Daoy (cell line): ENCODE data around the gene NFATC3. TPM values are rescaled to one million over a fixed set of nuclear protein-coding genes. Genes with fewer than 3 reads are reported as not detected.
"Not testable (repeated sequence)": the region's sequence is repeated elsewhere in the genome, so short reads cannot be mapped to it uniquely, and the experiment has no call there.

Experiments used
- DNase-seq: peaks from one replicate; pipeline ENCODE4 v3.0.0-alpha.2; 2015; ENCODE audit warnings: low read depth
- total RNA-seq: library from RNA; depleted of rRNA; stranded (reverse); fragments of >200 nt; shearing (Covaris generic); gene quantifications from 2 replicates; pipeline ENCODE4 v1.2.3, GENCODE V29; 2014

The NFATC3 gene
- total RNA-seq, 1 experiment from 2014 or later: 12.1 TPM

DNA sequence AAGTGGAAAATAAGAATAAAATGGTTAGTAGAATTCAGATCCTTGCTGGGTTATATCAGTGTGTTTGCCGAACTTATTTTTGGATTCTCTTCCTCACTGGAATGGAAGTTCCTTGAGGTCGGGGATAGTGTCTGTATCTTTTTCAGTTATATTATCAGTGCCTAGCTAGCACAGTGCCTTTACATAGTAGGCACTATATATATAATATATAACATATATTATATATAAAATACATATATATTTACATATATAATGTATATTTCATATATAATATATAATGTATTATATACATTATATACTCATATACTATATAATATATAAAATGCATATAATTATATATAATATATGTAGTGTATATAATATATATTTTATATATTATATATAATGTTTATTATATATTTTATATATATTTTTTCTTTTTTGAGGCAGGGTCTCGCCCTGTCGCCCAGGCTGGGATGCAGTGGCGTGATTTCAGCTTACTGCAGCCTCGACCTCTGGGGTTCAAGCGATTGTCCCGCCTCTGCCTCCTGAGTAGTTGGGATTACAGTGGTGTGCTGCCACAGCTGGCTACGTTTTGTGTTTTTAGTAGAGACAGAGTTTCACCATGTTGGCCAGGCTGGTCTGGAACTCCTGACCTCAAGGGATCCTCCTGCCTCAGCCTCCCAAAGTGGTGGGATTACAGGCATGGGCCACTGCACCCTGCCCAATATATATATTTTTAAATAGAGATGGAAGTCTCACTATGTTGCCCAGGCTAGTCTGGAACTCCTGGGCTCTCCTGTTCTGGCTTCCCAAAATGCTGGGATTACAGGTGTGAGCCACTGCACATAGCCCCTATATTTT, 3.2 kb downstream of the NFATC3 start:
- DNase-seq: no peak

DNA sequence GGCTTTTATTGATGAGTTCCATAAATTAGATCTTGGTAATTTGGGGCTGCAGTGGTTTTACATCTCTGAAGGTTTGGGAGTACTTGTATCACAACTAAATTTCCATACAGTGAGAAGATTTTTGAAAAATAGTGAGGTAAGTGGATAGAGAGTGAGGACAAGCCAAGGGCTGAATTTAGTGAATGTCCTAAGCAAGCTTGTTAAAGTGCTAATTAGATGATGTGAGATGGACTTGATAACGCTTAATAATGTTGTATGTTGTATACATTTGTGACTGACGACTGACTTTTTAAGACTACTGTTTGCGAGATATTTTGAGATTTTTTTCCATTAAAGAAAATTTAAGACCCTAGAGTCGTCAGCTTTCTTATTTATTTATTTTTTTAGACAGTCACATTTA, 3.9 kb downstream of the NFATC3 start:
- no peak for DNase-seq

DNA sequence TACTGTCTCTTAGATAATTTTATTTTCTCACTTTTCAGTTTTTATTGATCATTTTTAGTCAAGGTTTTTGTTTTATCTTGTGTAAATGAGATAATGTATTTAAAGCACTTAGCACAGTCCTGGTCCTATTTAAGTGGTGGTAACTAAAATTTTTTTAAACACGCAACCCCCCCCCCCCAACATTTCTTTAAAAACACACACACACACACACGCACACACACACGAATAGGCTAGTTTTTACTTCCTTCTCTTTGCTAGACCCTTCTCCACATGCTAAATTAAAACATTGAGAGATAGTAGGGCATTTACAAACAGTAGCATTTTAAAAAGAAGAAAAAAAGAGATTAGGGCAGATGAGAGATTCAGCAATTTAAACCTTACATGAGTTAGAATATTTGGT, 5.0 kb downstream of the NFATC3 start:
- no peak for DNase-seq

DNA sequence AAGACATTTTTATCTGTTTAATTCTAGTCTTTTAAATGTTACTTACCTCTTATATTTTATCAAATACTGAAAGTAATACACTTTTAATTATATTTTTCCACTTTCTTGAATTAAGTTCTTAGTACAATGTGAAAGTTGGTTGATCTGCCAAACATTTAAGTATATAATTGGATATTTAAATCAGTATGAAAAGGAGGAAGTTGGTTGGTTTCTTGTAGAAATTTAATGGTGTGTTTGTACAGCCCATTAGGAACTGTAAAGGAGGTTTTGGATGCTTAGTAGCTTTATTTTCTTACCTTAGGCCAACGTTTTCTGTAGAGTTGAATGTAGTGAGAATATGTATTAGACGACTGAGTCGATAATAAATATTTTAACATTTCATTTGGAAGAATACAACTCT, 5.4 kb downstream of the NFATC3 start:
- no peak for DNase-seq

DNA sequence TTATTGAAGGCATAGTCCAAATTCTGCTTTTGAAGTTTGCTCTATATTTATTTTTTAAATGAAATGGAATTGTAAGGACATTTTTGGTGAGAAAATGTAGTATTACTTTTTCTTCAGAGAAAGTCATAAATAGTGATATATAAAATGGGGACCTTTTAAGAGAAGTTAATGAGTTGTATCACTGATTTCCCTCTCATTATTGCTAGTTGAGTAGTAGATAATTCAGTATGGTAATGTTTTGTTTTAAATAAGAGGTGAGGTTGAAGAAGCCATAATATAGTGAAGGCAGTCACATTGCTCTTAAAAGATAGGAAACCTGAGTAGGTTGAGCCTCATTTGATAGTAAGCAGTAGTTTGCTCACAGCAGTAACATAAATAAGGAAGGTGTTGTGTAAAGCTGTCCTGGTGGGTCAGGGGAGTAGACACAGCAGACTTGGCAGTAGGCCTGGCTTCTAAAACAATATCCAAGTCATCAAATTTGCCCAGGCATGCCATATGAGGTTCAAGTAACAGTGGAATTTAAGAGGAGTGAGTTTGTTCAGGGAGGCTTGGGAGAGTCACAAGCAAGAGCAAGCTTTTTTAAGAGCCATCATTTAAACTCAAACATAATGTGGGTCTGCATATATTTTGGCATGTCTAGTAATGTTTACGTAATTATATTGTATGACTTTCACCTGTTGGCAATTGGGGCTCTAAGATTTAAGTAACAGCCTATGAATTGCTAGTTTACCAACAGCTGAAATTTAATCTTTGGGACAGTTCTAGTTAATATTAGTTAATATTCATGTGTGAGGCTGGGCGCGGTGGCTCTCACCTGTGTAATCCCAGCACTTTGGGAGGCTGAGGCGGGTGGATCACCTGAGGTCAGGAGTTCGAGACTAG, 6.5 kb downstream of the NFATC3 start:
- no peak for DNase-seq

DNA sequence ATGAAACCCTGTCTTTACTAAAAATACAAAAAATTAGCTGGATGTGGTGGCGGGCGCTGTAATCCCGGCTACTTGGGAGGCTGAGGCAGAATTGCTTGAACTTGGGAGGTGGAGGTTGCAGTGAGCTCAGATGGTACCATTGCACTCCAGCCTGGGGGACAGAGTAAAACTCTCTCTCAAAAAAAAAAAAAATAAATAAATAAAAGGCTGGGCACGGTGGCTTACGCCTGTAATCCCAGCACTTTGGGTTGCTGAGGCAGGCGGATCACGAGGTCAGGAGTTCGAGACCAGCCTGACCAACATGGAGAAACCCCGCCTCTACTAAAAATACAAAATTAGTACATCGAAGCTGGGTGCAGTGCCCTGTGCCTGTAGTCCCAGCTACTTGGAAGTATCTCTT, 7.1 kb downstream of the NFATC3 start:
- DNase-seq: not testable (repeated sequence)

DNA sequence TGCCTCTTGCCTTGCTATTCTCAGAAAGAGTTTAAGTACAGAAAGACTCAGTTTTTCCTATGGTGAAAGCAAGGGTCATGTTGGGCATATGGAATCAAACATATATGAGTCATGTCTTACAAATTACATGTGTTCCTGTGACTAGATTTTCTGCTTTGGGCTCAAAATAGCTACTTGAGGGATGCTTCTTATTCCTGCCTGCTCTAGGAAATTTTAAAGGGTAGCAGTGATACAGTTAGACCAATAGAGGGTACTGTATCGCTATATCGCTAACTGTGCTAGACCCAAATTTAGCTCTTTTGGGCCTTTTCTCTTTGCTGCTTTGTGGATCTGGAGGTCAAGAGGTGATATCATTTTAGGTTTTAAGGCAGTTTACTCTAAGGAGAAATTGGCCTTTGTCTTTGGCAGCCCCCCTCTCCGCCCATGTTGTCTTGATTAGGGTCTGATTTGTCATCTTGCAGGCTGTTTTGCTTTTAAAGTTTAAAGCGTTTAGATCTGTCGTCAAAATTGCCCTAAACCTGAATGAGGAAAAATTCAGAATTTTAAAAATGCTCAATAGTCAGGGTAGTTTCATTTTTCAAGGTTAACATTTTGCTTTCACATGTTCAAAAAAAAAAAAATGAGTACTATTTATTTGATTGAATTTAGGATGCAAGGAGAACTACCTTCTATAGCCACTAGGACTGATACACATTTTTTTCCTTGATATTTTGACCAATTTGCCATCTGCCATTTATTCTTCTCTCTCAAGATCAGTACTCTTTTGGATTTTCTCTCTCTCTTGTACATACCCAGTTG, 8.8 kb downstream of the NFATC3 start:
- no peak for DNase-seq

DNA sequence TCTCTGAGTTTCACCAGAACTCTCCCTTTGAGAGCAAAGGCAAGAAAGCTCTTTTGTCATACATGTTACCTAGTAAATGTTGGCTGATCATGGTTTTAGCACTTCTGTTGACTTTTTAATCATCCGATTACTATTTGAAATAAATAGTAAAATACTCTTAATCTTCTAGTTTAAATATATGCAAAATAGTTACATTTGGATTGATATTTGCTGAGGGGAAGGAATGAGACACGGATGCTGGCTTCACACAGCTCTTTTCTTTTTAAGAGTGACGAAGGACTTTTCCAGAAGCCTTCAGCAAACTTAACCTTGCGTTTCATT, 9.4 kb downstream of the NFATC3 start:
- no peak for DNase-seq

DNA sequence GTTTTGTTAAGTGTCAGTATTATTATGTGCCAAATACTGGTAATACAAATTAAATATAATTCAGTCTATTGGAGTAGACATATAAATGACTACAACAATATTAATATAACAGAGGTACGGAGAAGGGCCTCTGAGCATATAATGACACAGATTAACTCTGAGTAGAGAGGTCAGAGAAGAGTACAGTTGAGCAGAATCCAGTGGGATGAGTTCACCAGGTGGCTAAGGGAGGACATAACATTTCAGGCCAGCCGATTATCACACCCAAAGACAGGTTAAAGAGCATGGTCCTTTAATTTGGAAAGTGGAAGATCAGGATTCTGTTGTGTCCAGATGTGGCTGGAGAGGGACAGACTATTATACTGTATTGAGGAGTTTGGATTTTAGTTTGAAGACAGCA, 11.3 kb downstream of the NFATC3 start:
- no peak for DNase-seq

DNA sequence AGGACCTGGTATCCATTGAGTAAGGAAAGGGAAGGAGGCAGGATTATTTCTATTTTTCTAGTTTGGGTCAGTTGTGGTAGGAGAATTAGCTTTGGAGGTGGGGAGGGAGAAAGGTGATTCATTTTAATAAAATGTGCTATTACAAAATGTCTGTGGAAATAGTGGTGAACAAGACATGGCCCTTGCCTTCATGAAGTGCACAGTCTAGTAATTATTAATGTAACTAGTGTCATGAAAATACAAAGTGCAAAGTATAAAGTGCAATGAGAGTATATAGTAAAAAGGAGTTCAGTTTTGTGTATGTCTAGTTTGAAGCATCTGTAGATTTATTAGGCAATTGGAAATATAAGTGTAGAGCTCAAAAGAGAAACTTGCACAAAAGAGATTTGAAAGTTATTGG, 11.9 kb downstream of the NFATC3 start:
- no peak for DNase-seq

DNA sequence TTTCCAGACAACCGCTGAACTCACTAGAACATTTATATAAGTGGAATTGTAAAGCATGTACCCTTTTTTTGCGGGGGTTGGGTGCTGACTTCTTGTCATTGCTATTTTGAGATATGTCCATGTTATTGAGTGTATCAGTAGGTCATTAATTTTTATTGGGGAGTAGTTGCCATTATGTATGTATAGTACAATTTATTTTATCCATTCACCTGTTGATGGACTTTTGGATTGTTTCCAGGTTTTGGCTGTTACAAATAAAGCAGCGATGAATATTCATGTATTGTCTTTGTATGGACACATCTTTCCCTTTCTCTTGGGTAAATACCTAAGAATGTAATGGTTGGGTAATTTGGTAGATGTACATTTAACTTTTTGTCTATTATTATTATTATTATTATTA, 12.7 kb downstream of the NFATC3 start:
- no peak for DNase-seq

DNA sequence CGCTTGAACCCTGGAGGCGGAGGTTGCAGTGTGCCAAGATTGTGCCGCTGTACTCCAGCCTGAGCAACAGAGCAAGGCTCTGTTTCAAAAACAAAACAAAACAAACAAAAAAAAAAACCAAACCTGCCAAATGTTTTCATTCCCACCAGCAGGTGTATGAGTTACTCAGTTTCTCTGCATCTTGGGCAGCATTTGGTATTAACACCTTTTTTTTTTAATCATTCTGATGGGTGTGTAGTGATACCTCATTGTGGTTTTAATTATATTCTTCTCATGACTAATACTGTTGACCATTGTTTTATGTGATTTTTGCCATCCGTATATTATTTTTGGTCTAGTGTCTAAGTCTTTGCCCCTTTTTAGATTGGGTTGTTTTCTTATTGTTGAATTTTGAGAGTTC, 15.3 kb downstream of the NFATC3 start:
- no peak for DNase-seq

DNA sequence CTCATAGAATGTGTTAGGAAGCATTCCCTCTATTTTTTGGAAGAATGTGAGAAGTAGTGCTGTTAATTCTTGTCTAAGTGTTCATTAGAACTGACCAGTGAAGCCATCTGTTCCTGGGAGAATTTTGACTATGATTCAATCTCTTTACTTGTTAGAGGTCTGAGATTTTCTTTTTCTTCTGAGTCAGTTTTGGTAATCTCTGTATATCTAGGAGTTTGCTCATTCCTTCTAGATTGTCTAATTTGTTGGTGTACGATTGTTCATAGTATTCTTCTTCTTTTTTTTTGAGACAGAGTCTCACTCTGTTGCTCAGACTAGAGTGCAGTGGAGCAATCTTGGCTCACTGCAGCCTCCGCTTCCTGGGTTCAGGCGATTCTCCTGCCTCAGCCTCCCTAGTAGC, 20.4 kb downstream of the NFATC3 start:
- DNase-seq: no peak

DNA sequence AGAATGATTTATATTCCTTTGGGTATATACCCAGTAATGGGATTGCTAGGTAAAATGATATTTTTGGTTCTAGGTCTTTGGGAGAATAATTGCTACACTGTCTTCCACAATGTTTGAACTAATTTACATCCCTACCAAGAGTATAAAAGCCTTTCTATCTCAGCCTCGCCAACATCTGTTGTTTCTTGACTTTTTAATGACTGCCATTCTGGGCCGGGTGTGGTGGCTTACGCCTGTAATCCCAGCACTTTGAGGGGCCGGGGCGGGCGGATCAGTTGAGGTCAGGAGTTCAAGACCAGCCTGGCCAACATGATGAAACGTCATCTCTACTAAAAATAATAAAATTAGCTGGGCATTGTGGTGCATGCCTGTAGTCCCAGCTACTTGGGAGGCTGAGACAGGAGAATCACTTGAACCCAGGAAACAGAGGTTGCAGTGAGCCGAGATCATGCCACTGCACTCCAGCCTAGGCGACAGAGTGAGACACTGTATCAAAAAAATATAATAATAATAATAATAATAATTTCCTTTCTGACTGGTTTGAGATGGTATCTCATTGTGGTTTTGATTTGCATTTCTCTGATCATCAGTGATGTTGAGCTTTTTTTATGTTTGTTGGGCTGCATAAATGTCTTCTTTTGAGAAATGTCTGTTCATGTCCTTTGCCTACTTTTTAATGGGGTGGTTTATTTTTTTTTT, 22.2 kb downstream of the NFATC3 start:
- not testable (repeated sequence) for DNase-seq

DNA sequence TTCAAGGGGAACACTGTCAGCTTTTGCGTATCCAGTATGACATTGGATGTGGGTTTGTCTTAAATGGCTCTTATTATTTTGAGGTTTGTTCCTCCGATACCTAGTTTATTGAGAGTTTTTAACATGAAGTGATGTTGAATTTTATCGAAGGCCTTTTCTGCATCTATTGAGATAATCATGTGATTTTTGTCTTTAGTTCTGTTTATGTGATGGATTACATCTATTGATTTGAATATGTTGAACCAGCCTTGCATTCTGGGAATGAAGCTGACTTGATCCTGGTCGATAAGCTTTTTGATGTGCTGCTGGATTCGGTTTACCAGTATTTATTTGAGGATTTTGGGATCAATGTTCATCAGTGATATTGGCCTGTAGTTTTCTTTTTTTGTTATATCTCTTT, 24.0 kb downstream of the NFATC3 start:
- not testable (repeated sequence) for DNase-seq

DNA sequence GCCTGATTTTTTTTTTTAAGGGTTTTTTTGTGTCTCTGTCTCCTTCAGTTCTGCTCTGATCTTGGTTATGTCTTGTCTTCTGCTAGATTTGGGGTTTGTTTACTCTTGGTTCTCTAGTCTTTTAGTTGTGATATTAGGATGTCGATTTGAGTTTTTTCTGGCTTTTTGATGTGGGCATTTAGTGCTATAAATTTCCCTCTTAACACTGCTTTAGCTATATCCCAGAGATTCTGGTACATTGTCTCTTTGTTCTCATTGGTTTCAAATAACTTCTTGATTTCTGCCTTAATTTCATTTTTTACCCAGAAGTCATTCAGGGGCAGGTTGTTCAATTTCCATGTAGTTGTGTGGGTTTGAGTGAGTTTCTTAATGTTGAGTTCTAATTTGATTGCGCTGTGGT, 25.4 kb downstream of the NFATC3 start:
- not testable (repeated sequence) for DNase-seq

DNA sequence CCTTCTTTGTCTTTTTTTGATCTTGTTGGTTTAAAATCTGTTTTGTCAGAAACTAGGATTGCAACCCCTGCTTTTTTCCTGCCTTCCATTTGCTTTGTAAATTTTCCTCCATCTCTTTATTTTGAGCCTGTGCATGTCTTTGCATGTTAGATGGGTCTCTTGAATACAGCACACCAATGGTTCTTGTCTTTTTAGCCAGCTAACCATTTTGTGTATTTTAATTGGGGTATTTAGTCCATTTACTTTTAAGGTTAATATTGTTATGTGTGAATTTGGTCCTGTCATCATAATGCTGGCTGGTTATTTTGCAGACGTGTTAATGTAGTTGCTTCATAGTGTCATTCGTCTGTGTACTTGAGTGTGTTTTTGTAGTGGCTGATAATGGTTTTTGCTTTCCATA, 26.2 kb downstream of the NFATC3 start:
- no peak for DNase-seq

DNA sequence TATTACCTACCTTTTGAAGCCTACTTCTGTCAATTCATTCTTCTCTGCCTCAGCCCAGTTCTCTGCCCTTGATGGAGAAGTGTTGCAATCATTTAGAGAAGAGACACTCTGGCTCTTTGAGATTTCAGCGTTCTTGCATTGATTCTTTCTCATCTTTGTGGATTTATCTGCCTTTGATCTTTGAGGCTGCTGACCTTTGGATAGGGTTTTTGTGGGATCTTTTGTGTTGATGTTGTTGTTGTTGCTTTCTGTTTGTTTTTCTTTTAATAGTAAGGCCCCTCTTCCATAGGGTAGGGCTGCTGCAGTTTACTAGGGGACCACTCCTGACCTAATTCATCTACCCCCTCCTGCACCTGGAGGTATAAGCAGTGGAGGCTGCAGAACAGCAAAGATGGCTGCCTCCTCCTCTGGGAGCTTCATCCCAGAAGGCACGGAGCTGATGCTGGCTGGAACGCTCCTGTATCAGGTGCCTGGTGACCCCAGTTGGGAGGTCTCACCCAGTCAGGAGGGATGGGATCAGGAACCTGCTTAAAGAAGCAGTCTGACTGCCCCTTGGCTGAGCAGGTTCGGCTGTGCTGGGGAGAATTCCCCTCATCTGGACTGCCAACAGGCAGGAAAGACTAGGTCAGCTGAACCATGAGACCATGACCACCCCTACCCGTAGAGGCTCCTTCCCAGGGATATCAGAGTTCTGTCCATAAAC, 28.0 kb downstream of the NFATC3 start:
- no peak for DNase-seq

DNA sequence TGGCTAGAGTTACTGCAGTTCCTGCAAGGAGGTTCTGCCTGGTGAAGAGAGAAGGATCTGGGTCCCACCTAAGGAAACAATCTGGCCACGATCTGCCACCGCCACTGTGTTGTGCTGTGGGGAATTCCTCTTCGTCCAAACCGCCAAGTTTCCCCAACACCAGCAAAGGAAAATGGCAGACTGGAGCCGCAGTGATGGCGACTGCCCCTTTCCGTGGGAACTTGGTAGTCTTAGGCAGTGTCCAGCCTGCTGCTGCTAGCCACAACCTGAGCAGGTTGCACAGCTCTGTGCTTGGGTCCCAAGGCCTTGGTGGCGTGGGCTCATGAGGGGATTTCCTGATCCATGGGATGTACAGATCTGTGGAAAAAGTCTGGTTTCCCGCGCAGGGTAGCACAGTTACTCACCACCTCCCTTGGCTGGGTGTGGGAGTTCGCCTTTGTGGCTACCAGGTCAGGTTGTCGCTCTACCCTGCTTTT, 28.6 kb downstream of the NFATC3 start:
- DNase-seq: no peak

DNA sequence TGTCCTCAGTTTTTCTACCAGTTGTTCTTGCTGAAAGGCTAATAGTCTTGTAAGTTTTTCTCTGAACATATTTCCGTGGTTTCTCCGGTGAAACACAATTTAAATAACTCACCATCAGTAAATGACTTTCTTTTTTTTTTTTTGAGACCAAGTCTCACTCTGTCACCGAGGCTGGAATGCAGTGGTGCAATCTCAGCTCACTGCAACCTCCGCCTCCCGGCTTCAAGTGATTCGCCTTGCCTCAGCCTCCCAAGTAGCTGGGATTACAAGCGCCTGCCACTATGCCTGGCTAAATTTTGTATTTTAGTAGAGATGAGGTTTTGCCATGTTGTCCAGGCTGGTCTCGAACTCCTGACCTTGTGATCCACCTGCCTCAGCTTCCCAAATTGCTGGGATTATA, 29.8 kb downstream of the NFATC3 start:
- not testable (repeated sequence) for DNase-seq

DNA sequence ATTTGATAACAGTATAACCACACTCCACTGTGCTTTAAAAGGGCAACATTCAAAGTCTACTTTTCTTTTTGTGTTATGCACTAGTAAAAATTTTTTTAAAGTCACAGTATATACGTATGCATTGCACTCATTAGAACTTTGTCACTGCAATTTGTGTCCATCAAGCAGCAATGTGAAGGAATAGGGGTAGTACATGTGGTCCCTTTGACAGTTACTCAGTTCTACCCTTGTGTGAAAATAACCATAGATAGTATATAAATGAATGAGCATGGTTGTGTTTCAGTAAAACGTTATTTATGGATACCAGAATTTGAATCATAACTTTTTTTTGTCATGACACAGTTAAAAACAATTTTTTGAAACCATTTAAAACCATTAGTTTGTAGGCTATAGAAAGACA, 30.7 kb downstream of the NFATC3 start:
- DNase-seq: no peak
